Ascending aorta (tissue), 2 donors: ENCODE data around the gene MICOS13. TPM values are rescaled to one million over a fixed set of nuclear protein-coding genes. Genes with fewer than 3 reads are reported as not detected.
"Not testable (repeated sequence)": the region's sequence is repeated elsewhere in the genome, so short reads cannot be mapped to it uniquely, and the experiment has no call there.

Experiments
- DNase-seq, 2 donors: peaks; one replicate each; pipeline ENCODE4 v3.0.0-alpha.2; 2019; ENCODE audit warnings: low spot score in 2 of 2
- H3K27ac ChIP-seq, 2 donors: fragments of 200-600 bp; sonication (generic); one replicate each; pipeline ENCODE4 v1.5.1; 2016 to 2017; ENCODE audit warnings: mild to moderate bottlenecking in 1 of 2
- H3K27me3 ChIP-seq: fragments of 200-600 bp; sonication (generic); one replicate; pipeline ENCODE4 v1.5.1; 2017
- H3K36me3 ChIP-seq, 2 donors: fragments of 200-600 bp; sonication (generic); one replicate each; pipeline ENCODE4 v1.5.1; 2016
- H3K4me1 ChIP-seq, 2 donors: fragments of 200-600 bp; sonication (generic); one replicate each; pipeline ENCODE4 v1.5.1; 2016 to 2017; ENCODE audit warnings: mild to moderate bottlenecking in 1 of 2
- H3K4me3 ChIP-seq, 2 donors: fragments of 200-600 bp; sonication (generic); one replicate each; pipeline ENCODE4 v1.5.1; 2016 to 2017; ENCODE audit warnings: mild to moderate bottlenecking in 1 of 2
- H3K9me3 ChIP-seq, 2 donors: fragments of 200-600 bp; sonication (generic); one replicate each; pipeline ENCODE4 v1.5.1; 2016
- intact Hi-C: fragments of 100-400 bp; cut with DNase I; formaldehyde crosslinking; loops from one replicate; pipeline ENCODE4 v1.15.1; 2023
- total RNA-seq: library from RNA; depleted of rRNA; stranded (reverse); fragments of >200 nt; gene quantifications from one replicate; pipeline ENCODE4 v1.1.0, GENCODE V29; 2016
- TF ChIP-seq, protein P1 (sequence below), 3 experiments: fragments of 200-600 bp in 2 of 3; fragments of 450-650 bp in 1 of 3; sonication (generic) in 2 of 3; IDR thresholded peaks; one replicate each; pipeline ENCODE4 v1.5.1; 2016 to 2019; ENCODE audit warnings: antibody characterized with exemption in 3 of 3, mild to moderate bottlenecking in 1 of 3, moderate library complexity in 1 of 3

Gene MICOS13
- total RNA-seq, 1 donor from 2014 or later, result 75.6 TPM

- Histone ChIP-seq H3K4me1 (no peaks in the 10 kb centered on the region), H3K36me3 (peaks cover 76 to 80% of the 10 kb centered on the region in 2 donors), H3K27me3 (no peaks in the 10 kb centered on the region), H3K27ac (no peak overlapping the region), H3K4me3 (no peak overlapping the region), H3K9me3 (no peaks in the 10 kb centered on the region)
- DNase-seq, result no peak
- intact Hi-C loops, result no loop called here
- TF ChIP-seq, protein P1, sequence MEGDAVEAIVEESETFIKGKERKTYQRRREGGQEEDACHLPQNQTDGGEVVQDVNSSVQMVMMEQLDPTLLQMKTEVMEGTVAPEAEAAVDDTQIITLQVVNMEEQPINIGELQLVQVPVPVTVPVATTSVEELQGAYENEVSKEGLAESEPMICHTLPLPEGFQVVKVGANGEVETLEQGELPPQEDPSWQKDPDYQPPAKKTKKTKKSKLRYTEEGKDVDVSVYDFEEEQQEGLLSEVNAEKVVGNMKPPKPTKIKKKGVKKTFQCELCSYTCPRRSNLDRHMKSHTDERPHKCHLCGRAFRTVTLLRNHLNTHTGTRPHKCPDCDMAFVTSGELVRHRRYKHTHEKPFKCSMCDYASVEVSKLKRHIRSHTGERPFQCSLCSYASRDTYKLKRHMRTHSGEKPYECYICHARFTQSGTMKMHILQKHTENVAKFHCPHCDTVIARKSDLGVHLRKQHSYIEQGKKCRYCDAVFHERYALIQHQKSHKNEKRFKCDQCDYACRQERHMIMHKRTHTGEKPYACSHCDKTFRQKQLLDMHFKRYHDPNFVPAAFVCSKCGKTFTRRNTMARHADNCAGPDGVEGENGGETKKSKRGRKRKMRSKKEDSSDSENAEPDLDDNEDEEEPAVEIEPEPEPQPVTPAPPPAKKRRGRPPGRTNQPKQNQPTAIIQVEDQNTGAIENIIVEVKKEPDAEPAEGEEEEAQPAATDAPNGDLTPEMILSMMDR (IDR thresholded peaks at IDR 0.05), result no peak
Measured at GRCh38 chr19:5703819-5704818, 23.8 kb upstream of the MICOS13 start.

GRCh38 chr19:5702053-5702410, 21.7 kb upstream of the MICOS13 start:
- intact Hi-C loops, H3K4me3 ChIP-seq, H3K27ac ChIP-seq, H3K4me1 ChIP-seq, DNase-seq, H3K9me3 ChIP-seq, H3K27me3 ChIP-seq: not testable (repeated sequence)
- H3K36me3 ChIP-seq, result peaks cover 69 to 76% of the 10 kb centered on the region in 2 donors

DNA sequence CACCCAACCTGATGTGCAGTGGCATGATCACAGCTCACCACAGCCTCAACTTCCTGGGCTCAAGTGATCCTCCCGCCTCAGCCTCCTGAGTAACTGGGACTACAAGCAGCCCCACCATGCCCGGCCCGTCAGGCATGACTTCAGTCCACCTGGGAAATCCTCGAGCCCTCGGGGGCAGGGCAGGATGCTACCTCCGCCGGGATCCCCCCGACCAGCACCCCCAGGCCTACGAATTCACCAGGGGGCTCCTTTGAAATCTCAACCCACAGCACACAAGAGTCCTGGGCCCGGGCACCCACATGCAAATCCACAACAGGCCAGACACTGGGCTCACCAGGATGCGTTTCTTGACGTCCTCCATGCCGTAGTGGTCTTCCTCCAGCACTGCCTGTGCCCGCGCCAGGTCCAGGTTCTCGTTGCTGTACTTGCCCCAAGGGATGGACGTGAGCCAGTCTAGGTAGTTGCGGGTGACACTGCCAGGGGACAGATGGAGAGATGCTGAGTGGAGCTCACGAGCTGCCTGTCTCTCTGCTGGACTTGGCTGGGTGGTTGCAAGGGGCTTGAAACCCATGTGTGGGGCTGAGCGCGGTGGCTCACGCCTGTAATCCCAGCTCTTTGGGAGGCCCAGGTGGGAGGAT, 20.3 kb upstream of the MICOS13 start:
- no peaks in the 10 kb centered on the region for H3K27me3 ChIP-seq
- intact Hi-C loops, result no loop called here
- H3K27ac ChIP-seq, result no peak overlapping the region
- H3K36me3 ChIP-seq, result peaks cover 70 to 76% of the 10 kb centered on the region in 2 donors
- no peak for DNase-seq
- H3K4me1 ChIP-seq, result no peaks in the 10 kb centered on the region
- H3K9me3 ChIP-seq, result no peaks in the 10 kb centered on the region
- no peak overlapping the region for H3K4me3 ChIP-seq
- TF ChIP-seq, protein P1 (IDR thresholded peaks at IDR 0.05), result no peak

GRCh38 chr19:5698635-5699422, 18.5 kb upstream of the MICOS13 start:
- DNase-seq, result no peak
- intact Hi-C loops, result no loop called here

GRCh38 chr19:5697890-5698634, 17.7 kb upstream of the MICOS13 start:
- intact Hi-C loops, result no loop called here
- TF ChIP-seq, protein P1 (IDR thresholded peaks at IDR 0.05), result no peak
- no peak for DNase-seq
- Histone ChIP-seq H3K9me3 (no peaks in the 10 kb centered on the region), H3K27ac (no peak overlapping the region), H3K4me1 (no peaks in the 10 kb centered on the region), H3K4me3 (no peak overlapping the region), H3K27me3 (no peaks in the 10 kb centered on the region), H3K36me3 (peaks cover 73 to 78% of the 10 kb centered on the region in 2 donors)

More at GRCh38 chr19:5698635-5699422, 18.5 kb upstream of the MICOS13 start:
- Histone ChIP-seq H3K9me3 (no peaks in the 10 kb centered on the region), H3K4me1 (no peaks in the 10 kb centered on the region), H3K27me3 (no peaks in the 10 kb centered on the region), H3K27ac (no peak overlapping the region), H3K36me3 (peaks cover 72 to 78% of the 10 kb centered on the region in 2 donors), H3K4me3 (no peak overlapping the region)
- TF ChIP-seq, protein P1 (IDR thresholded peaks at IDR 0.05), result no peak
